Measurements from ENCODE around the gene PBX4.
"Not testable (repeated sequence)": the region's sequence is repeated elsewhere in the genome, so short reads cannot be mapped to it uniquely, and the experiment has no call there.

The PBX4 gene

DNA sequence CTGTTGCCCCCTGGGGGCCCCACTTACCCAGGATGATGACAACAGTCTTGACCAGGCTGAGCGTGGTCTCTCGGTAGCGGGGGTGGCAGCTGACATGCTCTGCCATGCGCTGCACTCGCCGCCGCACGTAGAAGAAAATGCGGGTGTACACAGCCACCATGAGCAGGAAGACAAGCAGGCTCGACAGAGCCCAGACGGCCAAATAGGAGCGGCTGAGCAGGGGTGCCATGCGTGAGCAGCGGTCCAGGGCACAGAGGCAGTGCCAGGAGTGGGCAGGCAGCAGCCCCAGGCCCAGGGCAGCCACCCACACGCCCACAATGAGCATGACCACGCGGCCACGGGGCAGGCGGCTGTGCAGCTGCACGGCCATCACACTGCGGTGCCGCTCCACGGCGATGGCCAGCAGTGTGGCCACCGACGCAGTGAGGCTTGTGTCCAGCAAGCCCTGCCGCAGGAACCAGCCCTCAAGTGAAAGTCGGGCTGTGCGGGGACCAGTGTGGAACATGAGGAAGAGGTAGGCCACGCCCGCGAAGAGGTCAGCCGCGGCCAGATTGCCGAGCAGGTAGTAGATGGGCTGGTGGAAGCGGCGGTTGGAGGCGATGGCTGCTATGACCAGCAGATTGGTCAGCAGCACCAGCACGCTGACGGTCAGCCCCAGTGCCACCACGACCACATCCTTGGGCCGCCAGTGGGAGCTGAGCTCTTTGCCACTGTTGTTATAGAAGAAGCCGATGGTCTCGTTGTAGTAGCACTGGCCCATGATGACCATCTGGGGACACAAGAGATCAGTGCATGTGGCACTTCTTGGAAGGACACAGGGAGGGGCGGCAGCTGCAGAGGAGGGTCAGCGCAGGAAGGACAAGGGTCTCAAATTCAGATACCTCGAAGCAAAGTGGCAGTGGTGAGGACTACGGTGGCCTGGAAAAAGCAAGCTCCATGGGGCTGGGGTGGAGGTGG, 8.3 kb upstream of the PBX4 start:
- DNase-seq: no peak

DNA sequence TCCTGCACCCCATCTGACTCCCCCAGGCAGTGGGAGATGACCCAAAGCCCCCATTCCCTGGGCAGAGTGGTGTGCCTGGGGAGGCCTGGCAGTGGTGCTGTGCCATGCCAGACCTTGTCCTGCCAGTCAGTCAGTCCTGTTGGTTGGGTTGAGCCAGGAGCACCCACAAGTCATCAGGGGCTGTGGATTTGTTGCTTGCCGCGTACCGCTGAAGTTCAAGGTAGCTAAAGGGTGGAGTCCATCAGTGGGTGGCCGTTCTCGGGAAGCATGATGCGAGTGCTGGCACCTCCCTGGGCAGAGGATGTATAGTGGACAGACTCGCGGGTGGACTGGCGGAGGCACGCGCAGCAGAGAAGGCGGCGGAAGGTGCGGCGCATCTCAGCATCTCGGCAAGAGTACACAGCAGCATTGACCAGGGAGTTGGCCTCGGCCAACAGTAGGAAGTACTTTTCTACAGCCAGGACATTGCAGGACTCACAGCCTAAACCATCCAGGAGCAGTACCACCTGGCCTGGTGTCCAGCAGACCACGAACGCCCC, 5.6 kb upstream of the PBX4 start:
- DNase-seq: no peak

DNA sequence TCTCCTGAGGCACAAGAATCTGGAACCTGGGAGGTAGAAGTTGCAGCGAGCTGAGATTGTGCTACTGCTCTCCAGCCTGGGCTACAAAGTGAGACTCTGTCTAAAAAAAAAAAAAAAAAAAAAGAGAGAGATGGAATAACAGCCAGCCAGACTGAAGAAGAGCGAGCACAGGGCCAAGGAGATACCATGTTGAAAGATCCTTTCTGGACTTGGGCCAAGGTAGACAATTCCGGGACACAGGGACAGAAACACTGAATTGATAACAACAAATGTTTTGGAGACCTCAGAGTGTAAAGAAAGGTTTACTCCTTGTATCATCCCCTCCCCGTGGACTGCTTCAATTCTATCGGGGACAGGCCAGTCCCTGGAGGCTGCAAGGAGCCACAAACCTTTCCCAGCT, 4.9 kb upstream of the PBX4 start:
- DNase-seq: no peak

DNA sequence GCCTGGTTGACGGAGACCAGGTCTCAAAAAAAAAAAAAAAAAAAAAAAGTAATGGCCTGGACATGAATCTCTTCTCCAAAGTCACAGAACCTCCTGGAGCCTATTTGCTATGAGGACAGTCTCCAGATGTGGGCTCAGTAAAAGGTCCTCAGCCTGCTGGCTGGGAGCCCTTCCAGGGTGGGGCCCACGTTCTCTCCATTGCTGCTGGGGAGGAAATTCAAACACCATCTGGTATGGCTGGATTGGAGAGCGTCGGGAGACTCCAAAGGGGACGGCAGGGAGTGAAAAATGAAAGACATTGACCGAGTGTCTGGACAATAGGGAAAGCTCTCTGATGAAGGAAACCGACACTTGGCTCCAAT, 1.3 kb upstream of the PBX4 start:
- peak in 1 of 3 experiments; percentile 6 for DNase-seq

DNA sequence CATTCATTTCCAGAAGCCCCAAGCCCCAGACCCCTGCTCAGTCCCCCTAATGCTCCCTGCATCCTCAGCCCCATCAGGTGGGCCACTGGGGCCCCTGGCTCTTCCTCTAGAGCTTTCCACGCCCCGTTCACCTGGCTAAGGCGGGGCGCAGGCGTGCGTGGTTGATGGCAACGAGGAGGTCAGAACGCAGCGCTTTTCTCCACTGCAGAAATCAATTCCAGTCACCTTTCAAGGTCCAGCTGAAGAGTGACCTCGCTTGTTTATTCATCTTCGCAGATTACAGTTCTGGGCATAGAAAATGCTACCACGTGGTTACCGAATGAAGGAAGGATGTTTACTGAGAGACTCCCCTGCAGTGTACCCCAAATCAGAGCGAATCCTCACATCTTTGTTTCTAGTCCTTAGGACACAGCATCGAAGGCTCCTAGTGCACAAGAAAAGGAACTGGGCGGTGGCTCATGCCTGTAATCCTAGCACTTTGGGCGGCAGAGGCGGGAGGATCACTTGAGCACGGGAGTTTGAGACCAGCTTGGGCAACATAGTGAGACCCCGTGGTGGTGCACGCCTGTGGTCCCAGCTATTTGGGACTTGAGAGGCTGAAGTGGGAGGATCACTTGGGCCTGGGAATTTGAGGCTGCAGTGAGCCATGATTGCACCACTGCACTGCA, 828 bp upstream of the PBX4 start:
- DNase-seq: peak in 2 of 3 experiments; percentile 4 to 72

DNA sequence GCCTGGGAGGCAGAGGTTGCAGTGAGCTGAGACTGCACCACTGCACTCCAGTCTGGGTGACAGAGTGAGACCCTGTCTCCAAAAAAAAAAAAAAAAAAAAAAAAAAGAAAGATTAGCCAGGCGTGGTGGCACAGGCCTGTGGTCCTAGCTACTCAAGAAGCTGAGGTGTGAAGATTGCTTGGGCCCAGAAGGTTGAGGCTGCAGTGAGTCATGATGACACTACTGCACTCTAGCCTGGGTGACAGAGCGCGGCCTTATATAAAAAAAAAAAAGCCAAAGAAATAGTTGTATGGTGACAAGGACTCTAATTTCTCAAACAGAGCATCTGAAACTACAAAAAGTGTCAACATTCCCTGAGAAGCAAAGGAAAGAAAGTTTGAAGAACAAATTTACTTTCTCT, 3.4 kb downstream of the PBX4 start:
- DNase-seq: no peak

DNA sequence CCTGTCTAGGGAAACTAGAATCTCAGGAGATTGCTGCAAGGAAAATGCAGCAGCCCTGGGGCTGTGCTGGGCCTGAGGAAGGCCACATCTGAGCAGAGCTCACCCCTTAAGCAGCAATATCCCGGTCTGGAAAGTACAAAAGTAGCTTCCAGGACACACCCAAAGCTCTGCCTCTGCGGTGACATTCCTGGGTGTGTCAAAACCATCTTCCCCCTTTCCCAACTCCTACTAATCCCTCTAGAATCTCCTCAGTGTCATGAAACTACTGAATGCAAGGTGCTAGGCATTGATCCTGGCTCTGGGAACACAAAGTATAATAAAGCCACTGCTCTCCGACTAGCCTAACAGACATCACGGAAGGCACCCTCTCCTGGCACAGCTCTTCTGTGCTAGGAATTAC, 5.0 kb downstream of the PBX4 start:
- DNase-seq: no peak

DNA sequence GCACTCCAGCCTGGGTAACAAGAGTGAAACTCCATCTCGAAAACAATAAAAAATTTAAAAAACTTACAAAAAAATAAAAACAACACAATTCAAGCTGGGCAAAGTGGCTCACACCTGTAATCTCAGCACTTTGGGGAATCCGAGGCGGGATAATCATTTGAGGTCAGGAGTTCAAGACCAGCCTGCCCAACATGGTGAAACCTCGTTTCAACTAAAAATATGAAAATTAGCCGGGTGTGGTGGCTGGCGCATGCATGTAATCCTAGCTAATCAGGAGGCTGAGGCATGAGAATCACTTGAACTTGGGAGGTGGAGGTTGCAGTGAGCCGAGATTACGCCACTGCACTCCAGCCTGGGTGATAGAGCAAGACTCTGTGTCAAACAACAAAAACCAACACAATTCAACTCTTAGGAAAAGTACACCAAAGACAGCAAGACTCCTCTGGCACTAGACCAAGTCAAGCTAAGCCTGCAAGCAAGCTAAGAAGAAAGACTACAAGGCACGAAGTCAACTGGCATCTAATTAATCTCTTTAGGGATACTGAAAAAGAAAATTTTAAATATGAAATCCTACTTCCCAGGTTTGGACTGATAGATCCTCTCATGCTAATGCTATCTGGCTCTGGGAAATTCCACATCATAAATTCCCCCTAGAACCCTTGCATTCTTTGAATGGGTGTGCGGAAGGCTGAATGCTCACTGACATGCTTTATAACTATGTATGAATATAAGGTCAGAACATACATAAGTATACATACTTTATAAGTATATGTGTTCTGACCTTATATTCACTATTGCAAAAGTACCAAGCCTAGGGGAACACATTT, 7.9 kb downstream of the PBX4 start:
- DNase-seq: no peak

DNA sequence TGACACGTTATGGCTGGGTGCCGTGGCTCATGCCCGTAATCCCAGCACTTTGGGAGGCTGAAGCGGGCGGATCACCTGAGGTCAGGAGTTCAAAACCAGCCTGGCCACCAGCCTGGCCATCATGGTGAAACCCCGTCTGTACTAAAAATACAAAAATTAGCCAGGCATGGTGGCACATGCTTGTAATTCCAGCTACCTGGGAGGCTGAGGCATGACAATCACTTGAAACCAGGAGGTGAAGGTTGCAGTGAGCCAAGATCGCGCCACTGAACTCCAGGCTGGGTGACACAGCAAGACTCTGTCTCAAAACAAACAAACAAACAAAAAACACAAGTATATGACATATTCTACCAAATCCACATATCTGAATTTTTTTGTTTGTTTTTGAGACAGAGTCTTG, 11.8 kb downstream of the PBX4 start:
- not testable (repeated sequence) for DNase-seq

DNA sequence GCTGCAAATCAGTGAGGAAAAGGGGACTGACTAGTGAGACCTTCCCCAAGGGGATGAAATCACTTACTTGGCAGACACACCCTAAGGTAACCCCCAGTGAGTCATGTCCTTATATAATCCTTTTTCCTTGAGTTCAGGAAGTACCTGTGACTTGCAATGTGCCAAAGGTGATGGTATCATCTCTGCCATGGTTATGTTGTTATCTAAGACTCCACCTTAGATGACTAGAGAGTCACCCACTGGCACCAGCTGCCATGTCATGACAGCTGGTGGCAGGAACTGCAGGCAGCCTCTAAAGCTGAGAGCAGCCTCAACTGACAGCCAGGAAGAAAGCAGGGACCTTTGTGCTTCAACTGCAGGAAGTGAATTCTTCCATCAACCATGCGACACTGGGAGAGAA, 12.5 kb downstream of the PBX4 start:
- no peak for DNase-seq

DNA sequence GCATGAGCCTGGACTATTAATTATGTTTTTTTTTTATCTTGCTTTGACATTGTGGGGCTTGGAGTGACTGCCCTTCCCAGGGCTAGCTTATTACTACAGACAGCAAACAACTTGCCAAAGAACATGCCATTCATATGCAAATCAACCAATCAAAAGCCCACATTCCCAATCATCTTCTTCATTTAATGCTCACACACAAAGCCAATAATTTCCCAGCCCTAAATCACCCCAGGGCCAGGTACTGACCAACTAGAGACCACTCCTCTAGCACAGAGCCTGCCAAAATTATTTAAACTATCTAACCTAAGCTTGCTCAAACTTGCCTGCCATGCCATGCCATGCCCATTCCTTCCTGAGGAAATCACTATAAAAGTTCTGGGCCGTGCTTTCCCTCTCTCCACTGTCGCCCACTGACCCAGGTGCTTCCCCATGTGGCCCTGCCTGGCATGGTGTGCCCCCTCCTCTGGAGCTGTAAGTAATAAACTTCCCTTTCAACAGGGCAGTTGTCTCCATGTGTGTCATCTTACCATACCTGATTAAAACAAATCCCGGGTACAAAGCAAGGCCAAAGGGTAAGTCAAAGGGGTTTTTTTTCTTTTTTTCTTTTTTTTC, 15.7 kb downstream of the PBX4 start:
- DNase-seq: peak in 1 of 3 experiments; percentile 34

DNA sequence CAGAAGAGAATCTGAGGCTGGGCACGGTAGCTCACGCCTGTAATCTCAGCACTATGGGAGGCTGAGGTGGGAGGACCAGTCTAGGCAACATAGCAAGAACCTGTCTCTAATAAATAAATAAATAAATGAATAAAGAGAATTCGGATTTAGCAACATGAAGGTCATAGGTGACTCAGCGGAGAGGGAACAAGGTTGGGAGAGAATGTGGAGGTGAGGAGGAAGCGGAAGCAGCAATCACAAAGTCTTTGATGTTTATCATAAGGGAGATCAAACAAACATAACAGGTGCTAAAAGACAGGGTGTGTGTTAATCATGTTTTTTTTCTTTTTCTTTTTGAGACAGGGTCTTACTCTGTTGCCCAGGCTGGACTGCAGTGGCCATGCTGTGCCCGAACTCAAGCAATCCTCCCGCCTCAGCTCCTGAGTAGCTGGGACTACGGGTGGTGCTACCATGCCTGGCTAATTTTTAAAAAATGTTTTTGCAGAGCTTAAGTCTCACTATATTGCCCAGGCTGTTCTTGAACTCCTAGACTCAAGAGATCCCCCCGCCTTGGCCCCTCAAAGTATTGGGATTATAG, 16.3 kb downstream of the PBX4 start:
- DNase-seq: no peak

DNA sequence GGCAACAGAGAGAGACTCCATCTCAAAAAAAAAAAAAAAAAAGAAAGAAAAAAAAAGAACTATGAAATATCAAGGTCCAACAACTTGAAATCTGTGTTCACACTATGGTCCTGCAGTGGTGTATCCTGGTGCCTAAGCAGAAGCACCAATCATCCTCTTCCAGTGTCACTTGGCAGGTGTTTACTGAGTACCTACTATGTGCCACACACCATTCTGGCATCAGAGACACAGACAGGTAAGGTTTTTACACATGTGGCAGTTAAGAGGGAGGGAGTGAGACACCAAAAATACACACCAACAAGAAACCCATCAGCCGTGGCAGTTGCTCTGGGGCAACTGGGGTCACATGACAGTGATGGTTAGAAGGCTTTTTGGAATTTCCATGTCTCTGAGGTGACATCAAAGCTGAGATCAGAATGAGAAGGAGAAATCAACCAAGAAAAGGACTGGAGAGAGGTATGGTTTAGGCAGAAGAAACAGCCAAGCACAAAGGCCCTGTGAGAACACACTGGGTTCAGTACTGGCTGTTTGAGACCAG, 17.6 kb downstream of the PBX4 start:
- DNase-seq: no peak

DNA sequence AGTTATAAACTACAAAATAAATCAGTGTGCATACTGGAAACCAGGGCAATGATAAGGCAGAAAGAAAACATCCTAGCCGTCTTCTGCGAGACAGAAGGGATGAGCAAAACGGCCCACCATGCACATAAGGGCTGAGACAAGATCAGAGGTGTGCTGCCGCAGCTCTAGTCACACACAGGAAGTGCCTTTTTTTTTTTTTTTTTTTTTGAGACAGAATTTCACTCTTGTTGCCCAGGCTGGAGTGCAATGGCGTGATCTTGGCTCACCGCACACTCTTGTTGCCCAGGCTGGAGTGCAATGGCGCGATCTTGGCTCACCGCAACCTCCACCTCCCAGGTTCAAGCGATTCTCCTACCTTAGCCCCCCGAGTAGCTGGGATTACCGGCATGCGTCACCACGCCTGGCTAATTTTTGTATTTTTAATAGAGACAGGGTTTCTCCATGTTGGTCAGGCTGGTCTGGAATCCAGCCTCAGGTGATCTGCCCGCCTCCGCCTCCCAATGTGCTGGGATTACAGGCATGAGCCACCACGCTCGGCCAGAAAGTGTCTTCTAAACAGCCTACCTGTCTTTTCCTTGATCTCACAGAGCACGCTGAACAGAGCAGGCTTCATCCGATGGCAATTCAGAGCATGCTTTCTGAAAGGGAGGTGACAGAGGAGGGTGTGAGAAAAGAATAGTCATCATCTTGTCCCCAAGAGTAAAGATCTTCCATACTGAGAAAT, 19.6 kb downstream of the PBX4 start:
- not testable (repeated sequence) for DNase-seq

DNA sequence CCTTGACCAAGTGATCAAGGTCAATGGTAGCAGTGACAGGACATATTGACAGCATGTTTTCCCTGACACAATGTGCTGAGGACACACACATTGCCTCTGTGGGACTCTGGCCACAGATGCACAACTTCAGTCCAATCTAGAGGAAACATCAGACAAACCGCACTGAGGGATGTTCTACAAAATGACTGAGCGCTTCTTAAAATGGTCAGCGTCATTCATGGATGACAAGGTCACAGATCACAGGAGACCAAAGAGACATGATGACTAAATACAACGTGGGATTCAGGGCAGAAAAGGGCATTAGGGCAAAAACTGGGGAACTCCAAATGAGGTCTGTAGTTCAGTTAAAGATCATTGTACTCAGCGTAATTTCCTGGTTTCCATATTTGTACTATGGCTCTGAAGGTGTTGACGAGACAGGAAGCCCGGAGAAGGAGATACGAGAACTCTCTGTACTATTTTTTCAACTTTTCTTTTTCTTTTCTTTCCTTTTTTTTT, 20.6 kb downstream of the PBX4 start:
- DNase-seq: no peak

DNA sequence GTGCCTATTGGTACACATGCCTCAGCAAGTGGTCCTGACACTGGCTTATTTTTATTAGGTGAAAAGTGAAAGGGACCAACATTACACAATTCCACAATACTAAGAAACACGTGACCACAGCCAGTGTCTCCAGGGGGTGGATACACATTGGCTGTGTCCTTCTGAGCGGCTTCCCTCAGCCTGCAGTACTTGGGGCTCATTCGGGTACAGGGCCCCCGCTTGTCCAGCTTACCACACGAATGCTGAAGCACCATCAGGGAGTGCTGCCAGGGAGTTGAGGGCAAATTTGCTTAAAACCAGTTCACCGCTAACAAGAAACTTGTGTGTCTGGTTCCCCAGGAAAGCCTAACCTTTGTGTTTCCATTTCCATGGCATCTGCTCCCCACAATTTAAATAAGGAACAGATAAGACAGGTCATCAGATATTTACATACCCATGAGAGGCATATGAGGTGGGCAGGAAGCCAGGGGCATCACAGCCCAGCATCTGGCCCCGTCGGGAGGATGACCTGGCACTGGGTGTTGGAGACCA, 23.3 kb downstream of the PBX4 start:
- DNase-seq: no peak

DNA sequence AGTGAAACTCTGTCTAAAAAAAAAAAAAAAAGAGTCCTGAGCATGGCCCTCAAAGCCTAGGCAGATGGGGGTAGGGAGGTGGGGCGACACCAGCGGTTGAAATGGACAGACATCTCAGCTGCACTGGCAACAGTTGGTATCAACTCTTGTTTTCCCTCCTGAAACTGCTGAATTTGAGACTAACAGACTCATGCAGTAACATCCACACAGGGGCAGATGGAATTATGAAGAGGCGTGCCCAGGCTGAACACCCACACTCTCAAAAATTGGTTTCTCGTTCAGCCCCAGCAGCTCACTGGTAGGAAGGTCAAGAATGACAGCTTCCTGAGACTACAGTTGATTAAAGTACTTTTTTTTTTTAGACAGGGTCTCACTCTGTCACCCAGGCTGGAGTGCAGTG, 24.1 kb downstream of the PBX4 start:
- no peak for DNase-seq

DNA sequence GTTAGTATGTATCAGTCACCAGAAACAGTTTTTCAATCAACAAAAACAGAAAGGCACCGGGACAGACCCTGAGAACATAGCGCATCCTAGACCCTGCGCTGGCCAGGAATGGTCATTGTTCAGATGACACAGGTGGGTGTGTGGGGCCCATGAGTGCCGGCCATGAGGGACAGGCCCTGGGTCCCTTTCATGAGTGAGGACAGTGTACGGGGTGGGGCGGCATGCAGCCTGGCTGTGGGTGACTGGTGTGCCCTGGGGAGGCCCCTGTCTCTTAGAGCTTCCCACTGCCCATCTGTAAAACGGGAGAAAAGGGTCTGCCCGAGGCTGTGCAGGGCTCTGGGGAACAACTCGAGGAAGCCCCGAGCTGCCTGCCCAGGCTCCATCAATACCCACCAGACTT, 25.8 kb downstream of the PBX4 start:
- no peak for DNase-seq

DNA sequence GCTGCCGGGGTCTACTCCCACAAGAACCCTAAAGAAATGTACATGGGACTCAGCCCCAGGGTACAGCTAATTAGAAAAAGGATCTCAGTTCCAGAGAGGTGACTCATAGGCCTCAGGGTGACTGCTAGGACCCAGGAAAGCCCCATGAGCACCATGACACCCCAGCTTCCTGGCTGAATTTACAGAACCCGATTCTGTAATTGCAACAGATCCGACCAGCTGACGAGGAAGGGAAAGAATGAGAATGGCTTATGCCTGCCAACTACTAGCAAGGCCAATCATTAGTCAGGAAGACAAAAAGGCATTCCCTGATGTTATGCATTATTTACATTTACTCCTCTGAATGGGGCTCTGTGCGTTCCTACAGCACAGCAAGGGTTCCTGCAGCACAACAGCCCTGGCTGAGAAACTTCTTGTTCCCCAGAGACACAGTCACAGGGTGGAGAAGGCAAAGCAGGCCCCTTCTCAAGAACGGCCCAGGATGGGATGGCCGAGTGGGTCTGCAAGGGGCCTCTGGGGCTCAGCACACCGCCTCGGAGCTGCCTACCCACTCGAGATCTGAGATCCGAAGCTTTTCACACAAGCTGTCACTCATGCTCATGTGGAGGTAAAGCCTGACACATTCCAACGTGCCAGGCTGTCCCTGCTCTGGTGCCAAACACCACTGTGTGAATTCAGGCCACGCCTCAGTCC, 27.2 kb downstream of the PBX4 start:
- peak in 1 of 3 experiments; percentile 15 for DNase-seq

DNA sequence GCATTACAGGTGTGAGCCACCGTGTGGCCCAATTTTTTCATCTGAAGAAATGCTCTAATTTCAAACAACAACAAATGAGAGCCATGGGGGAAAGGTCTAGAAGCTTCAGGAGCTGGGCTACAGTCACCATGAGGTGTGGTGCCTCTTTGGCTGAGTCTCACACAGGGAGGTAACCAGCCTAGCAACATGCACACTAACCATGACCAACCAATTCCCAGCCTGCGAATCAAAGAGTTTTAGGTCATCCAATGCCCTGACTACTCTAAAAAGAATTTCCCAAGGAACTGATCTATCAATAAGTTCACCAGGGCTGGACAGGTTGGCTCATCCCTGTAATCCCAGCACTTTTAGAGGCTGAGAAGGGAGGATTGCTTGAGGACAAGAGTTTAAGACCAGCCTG, 29.9 kb downstream of the PBX4 start:
- no peak for DNase-seq

All from NCI-H1417 (cell line).